HFF-Myc (cell line): ENCODE data around the gene LSM6.

Experiments used
- DNase-seq: peaks from one replicate; pipeline ENCODE4 v3.0.0-alpha.2; 2011; ENCODE audit warnings: low read depth; ENCODE audit errors: extremely low read depth
- H3K4me3 ChIP-seq: replicated peaks from 2 replicates; pipeline ENCODE4 v1.5.1; 2011; ENCODE audit warnings: low read depth, mild to moderate bottlenecking, control low read depth, low read length
- CTCF ChIP-seq: IDR thresholded peaks from 2 replicates; pipeline ENCODE4 v1.5.1; 2012; ENCODE audit warnings: mild to moderate bottlenecking, low read depth, low read length, control low read depth; ENCODE audit errors: missing control alignments

The LSM6 gene

GRCh38 chr4:146161243-146161642 is 14.3 kb upstream of the LSM6 start:
- no peak overlapping the region for H3K4me3 ChIP-seq
- DNase-seq, result no peak
- no peak for TF ChIP-seq CTCF

GRCh38 chr4:146165221-146165620 is 10.3 kb upstream of the LSM6 start:
- no peak for DNase-seq
- H3K4me3 ChIP-seq, result no peak overlapping the region
- no peak for TF ChIP-seq CTCF

GRCh38 chr4:146165840-146166239 is 9.7 kb upstream of the LSM6 start:
- no peak for DNase-seq
- no peak overlapping the region for H3K4me3 ChIP-seq
- no peak for TF ChIP-seq CTCF

GRCh38 chr4:146170149-146170548 is 5.4 kb upstream of the LSM6 start:
- TF ChIP-seq CTCF, result no peak
- no peak overlapping the region for H3K4me3 ChIP-seq
- DNase-seq, result no peak

GRCh38 chr4:146176891-146177290 is 1.4 kb downstream of the LSM6 start:
- H3K4me3 ChIP-seq, result peak overlapping the region; percentile 68
- DNase-seq, result no peak
- no peak for TF ChIP-seq CTCF

GRCh38 chr4:146178126-146178525 is 2.6 kb downstream of the LSM6 start:
- DNase-seq, result no peak
- no peak overlapping the region for H3K4me3 ChIP-seq
- no peak for TF ChIP-seq CTCF

GRCh38 chr4:146179784-146180370 is 4.4 kb downstream of the LSM6 start:
- no peak overlapping the region for H3K4me3 ChIP-seq
- DNase-seq, result no peak
- no peak for TF ChIP-seq CTCF
